ENCODE measurements around the gene HES1. TPM values are rescaled to one million over a fixed set of nuclear protein-coding genes. Genes with fewer than 3 reads are reported as not detected.

HES1 gene
- total and polyA plus RNA-seq, 9 of the 15 experiments (the other 6 are each of a cell fraction or from before 2014, with no cell fraction given): 3.4 to 37.0 (median 19.3) TPM

DNA sequence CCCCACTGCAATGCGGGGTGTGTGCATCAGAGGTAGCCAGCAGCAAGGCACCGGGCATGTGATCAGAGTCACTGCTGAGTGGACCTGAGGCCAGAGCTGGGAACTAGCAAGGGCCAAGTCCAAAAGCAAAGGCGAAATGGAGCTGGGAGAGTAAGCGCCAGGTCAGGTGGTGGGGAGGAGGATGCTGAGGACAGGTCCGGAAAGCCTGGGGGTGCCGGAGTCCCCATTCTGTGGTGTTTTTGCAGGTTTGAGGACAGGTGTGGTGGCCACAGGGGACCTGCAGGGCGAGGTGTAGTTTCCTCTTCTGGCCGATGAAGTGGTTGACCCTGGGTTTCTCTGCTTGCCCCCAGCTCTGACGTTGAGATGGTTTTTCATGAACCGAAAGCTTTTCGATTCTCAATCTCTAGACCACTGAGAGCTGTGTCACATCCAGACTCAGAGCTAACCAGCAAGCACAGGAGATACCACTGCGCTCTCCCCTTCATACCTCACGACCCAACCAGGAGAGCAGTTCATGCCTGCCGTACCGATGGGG is 35.0 kb upstream of the HES1 start (continued):
- TF ChIP-seq, protein P1, sequence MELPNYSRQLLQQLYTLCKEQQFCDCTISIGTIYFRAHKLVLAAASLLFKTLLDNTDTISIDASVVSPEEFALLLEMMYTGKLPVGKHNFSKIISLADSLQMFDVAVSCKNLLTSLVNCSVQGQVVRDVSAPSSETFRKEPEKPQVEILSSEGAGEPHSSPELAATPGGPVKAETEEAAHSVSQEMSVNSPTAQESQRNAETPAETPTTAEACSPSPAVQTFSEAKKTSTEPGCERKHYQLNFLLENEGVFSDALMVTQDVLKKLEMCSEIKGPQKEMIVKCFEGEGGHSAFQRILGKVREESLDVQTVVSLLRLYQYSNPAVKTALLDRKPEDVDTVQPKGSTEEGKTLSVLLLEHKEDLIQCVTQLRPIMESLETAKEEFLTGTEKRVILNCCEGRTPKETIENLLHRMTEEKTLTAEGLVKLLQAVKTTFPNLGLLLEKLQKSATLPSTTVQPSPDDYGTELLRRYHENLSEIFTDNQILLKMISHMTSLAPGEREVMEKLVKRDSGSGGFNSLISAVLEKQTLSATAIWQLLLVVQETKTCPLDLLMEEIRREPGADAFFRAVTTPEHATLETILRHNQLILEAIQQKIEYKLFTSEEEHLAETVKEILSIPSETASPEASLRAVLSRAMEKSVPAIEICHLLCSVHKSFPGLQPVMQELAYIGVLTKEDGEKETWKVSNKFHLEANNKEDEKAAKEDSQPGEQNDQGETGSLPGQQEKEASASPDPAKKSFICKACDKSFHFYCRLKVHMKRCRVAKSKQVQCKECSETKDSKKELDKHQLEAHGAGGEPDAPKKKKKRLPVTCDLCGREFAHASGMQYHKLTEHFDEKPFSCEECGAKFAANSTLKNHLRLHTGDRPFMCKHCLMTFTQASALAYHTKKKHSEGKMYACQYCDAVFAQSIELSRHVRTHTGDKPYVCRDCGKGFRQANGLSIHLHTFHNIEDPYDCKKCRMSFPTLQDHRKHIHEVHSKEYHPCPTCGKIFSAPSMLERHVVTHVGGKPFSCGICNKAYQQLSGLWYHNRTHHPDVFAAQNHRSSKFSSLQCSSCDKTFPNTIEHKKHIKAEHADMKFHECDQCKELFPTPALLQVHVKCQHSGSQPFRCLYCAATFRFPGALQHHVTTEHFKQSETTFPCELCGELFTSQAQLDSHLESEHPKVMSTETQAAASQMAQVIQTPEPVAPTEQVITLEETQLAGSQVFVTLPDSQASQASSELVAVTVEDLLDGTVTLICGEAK (IDR thresholded peaks at IDR 0.05): no peak
- TF ChIP-seq, protein P1 (CRISPR knock-in tag; IDR thresholded peaks at IDR 0.05): no peak
- TF ChIP-seq NR2F6 (CRISPR knock-in tag; IDR thresholded peaks at IDR 0.05): no peak
- TF ChIP-seq ZNF224 (CRISPR knock-in tag; IDR thresholded peaks at IDR 0.05): no peak
